ENCODE results near the gene PHF10.
"Not testable (repeated sequence)": the region's sequence is repeated elsewhere in the genome, so short reads cannot be mapped to it uniquely, and the experiment has no call there.

The PHF10 gene

GRCh38 chr6:169723200-169723909, 945 bp downstream of the PHF10 start:
- peak; percentile 28 for DNase-seq (ENCODE audit: low read depth)

DNA sequence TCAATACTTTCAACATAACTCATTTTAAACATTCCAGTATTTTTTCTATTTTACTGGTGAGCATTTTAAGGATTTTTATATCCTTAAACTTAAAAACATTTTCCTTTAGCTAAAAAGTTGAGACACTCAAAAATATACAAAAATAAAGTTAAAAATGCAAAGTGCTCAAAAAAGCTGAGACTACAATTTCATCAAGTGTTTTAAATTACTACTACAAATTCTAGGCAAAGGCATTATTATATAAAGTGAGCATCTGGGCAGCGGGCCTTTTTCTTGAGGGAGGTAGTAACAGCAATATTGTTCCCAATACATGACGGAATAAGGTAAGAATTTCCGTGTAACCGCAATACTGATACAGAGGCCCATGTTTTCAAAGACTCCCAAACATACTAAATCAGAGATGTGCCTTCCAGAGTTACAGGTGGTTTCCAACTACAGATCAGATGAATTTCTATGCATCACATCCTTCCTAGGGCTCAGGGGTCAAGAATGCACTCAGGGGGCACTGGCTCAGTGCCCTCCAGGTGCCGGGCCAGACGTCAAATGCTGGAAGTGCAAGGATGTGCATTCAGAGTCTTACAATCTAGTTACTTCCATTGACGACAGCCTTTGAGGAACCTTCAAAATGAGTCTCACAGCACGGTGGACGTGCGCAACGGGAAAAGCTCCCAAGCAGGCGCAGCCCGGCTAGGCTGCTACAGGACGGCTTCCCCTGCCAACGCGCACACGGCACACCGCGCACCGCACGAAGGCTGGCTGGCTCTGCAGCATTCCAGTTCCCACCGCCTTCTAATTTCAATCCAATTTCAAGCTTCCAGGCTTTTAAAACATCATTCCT, 1.7 kb downstream of the PHF10 start:
- peak; percentile 82 for DNase-seq (ENCODE audit: low read depth)

DNA sequence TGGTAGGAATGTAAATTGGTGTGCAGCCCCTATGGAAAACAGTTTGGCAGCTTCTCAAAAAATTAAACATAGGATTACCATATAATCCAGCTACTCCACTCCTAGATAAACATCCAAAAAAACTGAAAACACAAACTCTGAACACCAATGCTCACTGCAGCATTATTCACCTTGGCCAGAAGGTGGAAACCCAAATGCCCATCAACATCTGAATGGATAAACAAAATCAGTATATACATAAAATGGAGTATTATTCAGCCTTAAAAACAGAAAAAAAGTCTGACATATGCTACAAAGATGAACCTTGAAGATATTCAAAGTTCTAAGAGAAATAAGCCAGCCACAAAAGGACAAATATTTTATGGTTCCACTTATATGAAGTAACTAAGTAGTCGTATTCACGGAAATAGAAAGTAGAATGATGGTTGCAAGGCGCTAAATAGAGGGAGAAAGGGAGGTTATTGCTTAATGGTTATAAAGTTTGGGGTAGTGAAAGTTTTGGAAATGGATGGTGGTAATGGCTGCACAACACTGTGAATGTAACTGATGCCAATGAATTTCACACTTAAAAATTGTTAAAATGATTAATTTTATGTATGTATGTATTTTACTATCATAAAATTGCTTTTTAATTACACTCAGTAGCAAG, 4.0 kb downstream of the PHF10 start:
- no peak for DNase-seq (ENCODE audit: low read depth)

GRCh38 chr6:169719117-169719516, 5.2 kb downstream of the PHF10 start:
- no peak for DNase-seq (ENCODE audit: low read depth)

DNA sequence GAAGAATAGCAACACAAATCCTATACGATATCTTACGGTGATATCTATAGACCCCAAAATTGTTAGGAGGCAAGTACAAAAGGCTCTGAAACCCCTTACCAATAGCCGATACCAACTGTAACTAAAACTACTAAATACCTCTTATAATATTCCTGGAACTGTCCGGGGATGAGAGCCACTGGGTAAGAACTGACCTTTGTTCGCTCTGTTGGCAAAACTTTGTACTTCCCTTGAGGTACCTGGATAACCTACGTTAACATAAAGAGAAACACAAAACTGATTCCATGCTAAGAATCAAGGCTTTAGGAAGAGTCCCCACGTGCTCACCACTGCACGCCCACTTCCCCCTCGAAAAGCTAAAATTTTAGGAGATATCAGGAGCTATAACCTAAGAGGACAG, 9.7 kb downstream of the PHF10 start:
- DNase-seq (ENCODE audit: low read depth), result no peak

DNA sequence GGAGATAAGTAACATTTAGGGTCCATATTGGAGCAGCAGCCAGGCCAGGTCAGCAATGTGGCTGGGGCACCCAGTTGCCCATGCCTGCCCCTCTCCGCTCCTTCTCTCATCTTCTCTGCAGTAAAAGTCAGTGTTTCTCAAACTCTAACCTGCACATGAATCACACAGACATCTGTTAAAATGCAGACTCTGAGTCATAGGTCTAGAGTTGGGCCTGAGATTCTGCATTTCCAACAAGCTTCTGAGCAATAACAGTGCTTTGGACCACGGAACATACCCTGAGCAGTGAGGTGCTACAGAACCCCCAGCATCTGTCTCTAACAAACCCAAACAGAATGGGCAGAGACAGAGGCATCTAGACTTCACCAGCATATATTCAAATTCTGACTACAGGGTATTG, 10.1 kb downstream of the PHF10 start:
- no peak for DNase-seq (ENCODE audit: low read depth)

GRCh38 chr6:169710009-169710408, 14.3 kb downstream of the PHF10 start:
- no peak for DNase-seq (ENCODE audit: low read depth)

- no peak for DNase-seq (ENCODE audit: low read depth)
Observed at GRCh38 chr6:169709293-169709692, 15.0 kb downstream of the PHF10 start.

- DNase-seq (ENCODE audit: low read depth), result no peak
Observed at GRCh38 chr6:169707772-169708171, 16.5 kb downstream of the PHF10 start.

DNA sequence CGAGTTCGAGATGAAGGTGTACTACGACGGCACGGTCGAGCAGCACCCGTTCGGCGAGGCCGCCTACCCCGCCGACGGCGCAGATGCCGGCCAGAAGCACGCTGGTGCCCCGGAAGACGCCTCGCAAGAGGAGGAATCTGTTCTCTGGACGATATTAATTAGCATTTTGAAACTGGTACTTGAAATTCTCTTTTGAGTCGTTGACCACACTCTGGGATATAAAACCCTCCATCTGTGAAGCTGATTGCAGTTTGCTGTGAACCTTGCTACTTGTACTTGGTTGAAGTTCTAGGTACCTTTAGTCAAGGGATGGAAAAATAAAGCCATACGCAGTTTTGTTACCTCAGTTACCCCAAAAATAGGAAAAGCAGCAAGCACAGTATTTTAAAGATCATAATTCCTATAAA, 21.5 kb downstream of the PHF10 start:
- no peak for DNase-seq (ENCODE audit: low read depth)

DNA sequence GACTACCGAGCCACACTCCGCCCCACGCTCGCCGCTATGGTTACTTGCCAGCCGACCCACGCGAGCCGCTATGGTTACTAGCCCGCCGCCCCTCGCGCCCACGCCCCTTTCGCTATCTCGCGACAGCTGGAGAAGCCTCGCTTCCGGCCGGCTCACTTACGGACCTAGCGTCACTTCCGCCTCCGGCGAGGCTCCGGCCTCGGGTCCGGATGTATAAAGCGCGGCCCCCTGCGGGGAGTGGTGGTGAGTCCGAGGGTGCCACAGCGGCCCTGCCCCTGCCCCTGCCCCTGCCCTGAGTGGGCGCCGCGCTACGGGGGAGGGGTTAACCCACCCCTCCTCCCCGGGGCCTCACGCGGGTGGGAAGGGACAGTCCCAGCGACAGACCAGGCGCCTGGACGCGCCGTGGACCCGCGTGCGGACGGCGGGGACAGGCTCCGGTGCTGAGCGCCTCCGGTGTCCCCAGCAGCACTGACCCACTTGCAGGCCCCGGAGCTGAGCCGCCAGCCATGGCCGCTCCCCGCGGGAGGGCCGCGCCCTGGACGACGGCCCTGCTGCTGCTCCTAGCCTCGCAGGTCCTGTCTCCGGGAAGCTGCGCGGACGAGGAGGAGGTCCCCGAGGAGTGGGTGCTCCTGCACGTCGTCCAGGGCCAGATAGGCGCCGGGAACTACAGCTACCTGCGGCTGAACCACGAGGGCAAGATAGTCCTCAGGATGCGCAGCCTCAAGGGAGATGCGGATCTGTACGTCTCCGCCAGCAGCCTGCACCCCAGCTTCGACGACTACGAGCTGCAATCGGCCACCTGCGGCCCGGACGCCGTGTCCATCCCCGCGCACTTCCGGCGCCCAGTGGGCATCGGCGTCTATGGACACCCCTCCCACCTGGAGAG, 22.1 kb downstream of the PHF10 start, which contains the start of the genes C6orf120 and WDR27:
TSS of gene C6orf120 (plus strand) at position 173 of the 886 bp plus-strand sequence. CDS start at position 507, 334 bp downstream.
TSS of gene WDR27 (minus strand) at position 76 of the 886 bp plus-strand sequence. CDS start 13,024 bp downstream, outside the sequence.
- peak; percentile 78 for DNase-seq (ENCODE audit: low read depth)

DNA sequence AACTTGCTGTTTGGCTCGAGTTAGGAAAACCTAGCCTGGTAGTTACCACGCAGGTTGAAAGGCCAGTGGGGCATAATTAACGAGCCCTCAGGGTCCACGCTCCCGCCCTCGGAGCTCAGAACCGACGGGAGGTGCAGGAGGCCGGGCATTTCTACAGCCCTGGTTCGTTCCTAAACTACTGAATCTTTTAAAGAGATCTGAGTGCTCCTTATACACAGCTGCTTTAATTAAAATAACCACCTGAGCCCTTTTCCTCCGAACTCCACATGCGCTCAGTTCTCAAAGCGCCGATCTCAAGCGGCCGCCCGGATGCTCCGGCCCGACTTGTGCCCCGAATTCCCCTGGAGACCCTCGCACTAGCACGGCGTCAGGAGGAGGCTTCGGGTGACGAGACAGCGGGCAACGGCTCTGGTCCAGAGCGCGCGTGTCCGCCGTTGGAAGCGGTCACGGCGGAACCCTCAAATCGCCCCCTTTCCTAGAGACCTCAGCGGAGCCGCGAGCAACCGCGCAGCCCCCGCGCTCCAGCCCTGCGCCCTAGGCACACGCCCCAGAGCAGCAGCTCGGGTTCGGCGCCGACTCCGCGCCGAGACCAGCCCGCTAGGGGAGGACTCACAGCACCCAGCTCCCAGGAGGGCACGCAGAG, 22.9 kb downstream of the PHF10 start:
- DNase-seq (ENCODE audit: low read depth), result no peak

DNA sequence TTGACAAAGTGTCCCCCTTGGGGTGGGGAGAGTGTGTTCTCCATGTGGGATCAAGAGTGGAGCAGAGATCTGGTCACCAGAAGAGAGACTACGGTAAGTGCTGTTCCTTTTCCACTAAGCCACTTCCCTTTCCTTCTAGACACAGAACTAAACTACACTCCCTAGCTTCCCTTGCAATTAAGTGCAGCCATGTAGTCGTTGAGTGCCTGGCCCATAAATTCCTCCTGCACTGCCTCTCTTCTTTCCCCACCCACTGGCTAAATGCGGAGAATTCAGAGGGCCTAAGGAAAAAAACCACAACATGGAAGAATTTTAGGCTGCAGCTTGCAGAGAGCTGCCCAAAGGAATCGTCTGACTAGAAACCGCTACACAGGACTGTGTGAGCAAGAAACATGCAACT, 24.0 kb downstream of the PHF10 start:
- DNase-seq (ENCODE audit: low read depth), result no peak

DNA sequence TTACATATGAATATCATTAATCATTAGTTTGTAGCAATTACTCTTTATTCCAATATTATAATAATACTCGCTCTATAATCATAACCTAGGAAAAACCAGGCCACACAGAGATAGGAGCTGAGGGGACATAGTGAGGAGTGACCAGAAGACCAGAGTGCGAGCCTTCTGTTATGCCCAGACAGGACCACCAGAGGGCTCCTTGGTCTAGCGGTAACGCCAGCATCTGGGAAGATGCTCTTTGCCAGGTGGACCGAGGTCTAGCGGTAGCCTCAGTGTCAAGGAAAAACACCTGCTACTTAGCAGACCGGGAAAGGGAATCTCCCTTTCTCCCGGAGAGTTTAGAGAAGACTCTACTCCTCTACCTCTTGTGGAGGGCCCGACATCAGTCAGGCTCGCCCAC, 27.2 kb downstream of the PHF10 start:
- not testable (repeated sequence) for DNase-seq (ENCODE audit: low read depth)

- DNase-seq (ENCODE audit: low read depth), result no peak
Observed at GRCh38 chr6:169695131-169695530, 29.2 kb downstream of the PHF10 start.

- DNase-seq (ENCODE audit: low read depth), result no peak
Observed at GRCh38 chr6:169692516-169692915, 31.8 kb downstream of the PHF10 start.

DNA sequence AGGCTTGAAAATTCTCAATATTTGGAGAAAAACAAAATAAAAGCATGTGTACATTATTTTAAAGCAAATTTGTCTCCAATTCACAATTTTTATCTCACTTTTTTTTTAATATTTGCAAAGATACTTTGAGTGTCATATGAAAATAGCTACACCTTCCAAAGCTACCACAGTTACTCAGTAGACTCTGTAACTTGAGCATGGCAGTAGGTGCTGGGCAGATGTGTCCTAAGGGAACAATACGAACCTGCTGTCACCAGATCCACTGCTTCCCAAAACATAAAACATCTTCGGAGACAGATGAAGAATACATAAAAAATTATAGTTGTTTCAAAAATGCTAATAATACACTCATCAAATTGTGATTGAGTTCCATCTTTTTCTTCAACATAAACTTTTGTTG, 33.0 kb downstream of the PHF10 start:
- DNase-seq (ENCODE audit: low read depth), result no peak

- peak; percentile 90 for DNase-seq (ENCODE audit: low read depth)
Observed at GRCh38 chr6:169689287-169689686, 35.0 kb downstream of the PHF10 start.

- DNase-seq (ENCODE audit: low read depth), result no peak
Observed at GRCh38 chr6:169685860-169686259, 38.4 kb downstream of the PHF10 start.

GRCh38 chr6:169684056-169684455, 40.2 kb downstream of the PHF10 start:
- no peak for DNase-seq (ENCODE audit: low read depth)

GRCh38 chr6:169678342-169678741, 46.0 kb downstream of the PHF10 start:
- no peak for DNase-seq (ENCODE audit: low read depth)

All from HS-5 (cell line).